Measurements from ENCODE around the gene ATP1B4. TPM values are rescaled to one million over a fixed set of nuclear protein-coding genes. Genes with fewer than 3 reads are reported as not detected.

The ATP1B4 gene
- total and polyA plus RNA-seq, 9 of the 15 experiments (the other 6 are each of a cell fraction or from before 2014, with no cell fraction given): 0.04 to 0.18 TPM; not detected in 7

- H2AFZ ChIP-seq (ENCODE audit: low read depth, low read length): no peak overlapping the region
- POLR2A ChIA-PET: no interaction called here
- H3K27me3 ChIP-seq (ENCODE audit: control insufficient read depth in 2 of 2, insufficient read depth in 2 of 2, low read length in 2 of 2): no peaks in the 10 kb centered on the region; a peak in 1 of 5 replicates
- TF ChIP-seq TFE3 (CRISPR knock-in tag; IDR thresholded peaks at IDR 0.05) (0 out of 2 replicates have a peak, but pooled peaks have one; percentile 12), ZNF695 (CRISPR knock-in tag; IDR thresholded peaks at IDR 0.05) (no peak)
- H3K9ac ChIP-seq (ENCODE audit: insufficient read depth in 1 of 2, low read depth in 2 of 2, low read length in 2 of 2): no peak overlapping the region
- no peak overlapping the region for H3K4me3 ChIP-seq
- in situ Hi-C loops (cut with MboI): no loop called here
- H3K79me2 ChIP-seq (ENCODE audit: control insufficient read depth, insufficient read depth, low read length): no peaks in the 10 kb centered on the region
- H3K4me2 ChIP-seq (ENCODE audit: insufficient read depth, low read length): no peak overlapping the region
- intact Hi-C loops (cut with micrococcal nuclease): no loop called here
- no peak for DNase-seq (ENCODE audit: extremely low read depth in 1 of 4, low spot score in 3 of 4)
- WGBS (ENCODE audit: insufficient coverage, low coverage, missing lambda C conversion rate): 0% methylated on average over 6 of the region's 6 CpGs
- no TSS peak for BruUV-seq (replicated peaks)
- H3K4me1 ChIP-seq (replicated peaks in 1 of 2; ENCODE audit: control insufficient read depth in 2 of 2, insufficient read depth in 2 of 2, low read length in 2 of 2): no peaks in the 10 kb centered on the region
- H4K20me1 ChIP-seq (replicated peaks; ENCODE audit: control insufficient read depth, insufficient read depth, low read length): no peaks in the 10 kb centered on the region
- ATAC-seq: no peak
- H3K36me3 ChIP-seq (ENCODE audit: control insufficient read depth, insufficient read depth, low read length): no peaks in the 10 kb centered on the region
- H3K27ac ChIP-seq (ENCODE audit: extremely low read depth, low read depth, low read length): no peak overlapping the region
- no peaks in the 10 kb centered on the region for H3K9me1 ChIP-seq (ENCODE audit: control insufficient read depth, insufficient read depth, low read length)
- no peak for FAIRE-seq
- CTCF ChIA-PET (ENCODE audit: low intra/inter-chr PET ratio): interaction anchor here (0.6 kb wide), 1 partner anchor 19 kb away, joined by 3 read pairs; no protein-coding TSS in a partner anchor
- H3K9me3 ChIP-seq (replicated peaks; ENCODE audit: control insufficient read depth, insufficient read depth, low read depth, low read length): no peaks in the 10 kb centered on the region
These were observed 10.9 kb downstream of the ATP1B4 start for GRCh38 chrX:120372667-120373370.

GRCh38 chrX:120377179-120377578 is 15.3 kb downstream of the ATP1B4 start:
- Histone ChIP-seq H3K9me3 (replicated peaks; ENCODE audit: control insufficient read depth, insufficient read depth, low read depth, low read length) (no peaks in the 10 kb centered on the region), H3K9ac (ENCODE audit: insufficient read depth in 1 of 2, low read depth in 2 of 2, low read length in 2 of 2) (no peak overlapping the region), H3K36me3 (ENCODE audit: control insufficient read depth, insufficient read depth, low read length) (no peaks in the 10 kb centered on the region), H2AFZ (ENCODE audit: low read depth, low read length) (no peak overlapping the region), H4K20me1 (replicated peaks; ENCODE audit: control insufficient read depth, insufficient read depth, low read length) (no peaks in the 10 kb centered on the region), H3K27ac (ENCODE audit: extremely low read depth, low read depth, low read length) (no peak overlapping the region), H3K79me2 (ENCODE audit: control insufficient read depth, insufficient read depth, low read length) (no peaks in the 10 kb centered on the region), H3K9me1 (ENCODE audit: control insufficient read depth, insufficient read depth, low read length) (no peaks in the 10 kb centered on the region), H3K4me2 (ENCODE audit: insufficient read depth, low read length) (no peak overlapping the region), H3K4me3 (no peak overlapping the region), H3K27me3 (ENCODE audit: control insufficient read depth in 2 of 2, insufficient read depth in 2 of 2, low read length in 2 of 2) (peaks cover 0 to 7% of the 10 kb centered on the region in 2 experiments; a peak in 1 of 5 replicates), H3K4me1 (replicated peaks in 1 of 2; ENCODE audit: control insufficient read depth in 2 of 2, insufficient read depth in 2 of 2, low read length in 2 of 2) (no peaks in the 10 kb centered on the region)
- TF ChIP-seq RCOR1 (IDR thresholded peaks at IDR 0.05; ENCODE audit: borderline replicate concordance in 1 of 2, low read depth in 2 of 2, low read length in 2 of 2): no peak
- TF ChIP-seq PTRF (tag; IDR thresholded peaks at IDR 0.05): no peak
- no peak for TF ChIP-seq HNRNPK (IDR thresholded peaks at IDR 0.05; ENCODE audit: low read depth, low read length, poor library complexity, severe bottlenecking)
- no peak for TF ChIP-seq NCOA6 (IDR thresholded peaks at IDR 0.05)
- no peak for TF ChIP-seq HDAC8 (tag; IDR thresholded peaks at IDR 0.05)
- no peak for TF ChIP-seq NBN (IDR thresholded peaks at IDR 0.05; ENCODE audit: low read depth)
- TF ChIP-seq ILK (tag; IDR thresholded peaks at IDR 0.05; ENCODE audit: borderline replicate concordance, low read depth): no peak
- TF ChIP-seq RBM34 (IDR thresholded peaks at IDR 0.05; ENCODE audit: borderline replicate concordance, insufficient read depth, low read length): no peak
- TF ChIP-seq GTF2E2 (tag; IDR thresholded peaks at IDR 0.05): no peak
- ATAC-seq (no peak), FAIRE-seq (no peak), DNase-seq (ENCODE audit: extremely low read depth in 1 of 4, low spot score in 3 of 4) (no peak)
- ChIA-PET POLR2A (no interaction called here), CTCF (ENCODE audit: low intra/inter-chr PET ratio) (no interaction called here)
- 3% methylated on average over 3 of the region's 3 CpGs for WGBS (ENCODE audit: insufficient coverage, low coverage, missing lambda C conversion rate)
- in situ Hi-C loops (cut with MboI): no loop called here
- BruUV-seq (replicated peaks): no TSS peak
- intact Hi-C loops (cut with micrococcal nuclease): no loop called here
